HG03108 (cell line): ENCODE results near the gene MSRB3.

Experiments
- ATAC-seq: cut with Tn5 transposase; IDR thresholded peaks from one replicate; pipeline ENCODE4 v1.9.1; 2021; ENCODE audit warnings: moderate library complexity; ENCODE audit not compliant: unreplicated experiment

Gene MSRB3

GRCh38 chr12:65324551-65324950, 46.1 kb downstream of the MSRB3 start:
- no peak for ATAC-seq

- ATAC-seq, result no peak
These were observed 46.7 kb downstream of the MSRB3 start for GRCh38 chr12:65325183-65325582.

- no peak for ATAC-seq
These were observed 48.1 kb downstream of the MSRB3 start for GRCh38 chr12:65326616-65327015.

GRCh38 chr12:65327207-65328076, 49.0 kb downstream of the MSRB3 start:
- no peak for ATAC-seq

GRCh38 chr12:65329721-65330120, 51.2 kb downstream of the MSRB3 start:
- ATAC-seq, result no peak

- no peak for ATAC-seq
These were observed 51.8 kb downstream of the MSRB3 start for GRCh38 chr12:65330331-65330730.

GRCh38 chr12:65331456-65331855, 53.0 kb downstream of the MSRB3 start:
- ATAC-seq, result no peak

- no peak for ATAC-seq
These were observed 55.2 kb downstream of the MSRB3 start for GRCh38 chr12:65333649-65334048.

- no peak for ATAC-seq
These were observed 56.0 kb downstream of the MSRB3 start for GRCh38 chr12:65334521-65334920.

GRCh38 chr12:65335021-65335714, 56.7 kb downstream of the MSRB3 start:
- no peak for ATAC-seq

- no peak for ATAC-seq
These were observed 57.5 kb downstream of the MSRB3 start for GRCh38 chr12:65335981-65336380.

- no peak for ATAC-seq
These were observed 60.7 kb downstream of the MSRB3 start for GRCh38 chr12:65339161-65339560.

GRCh38 chr12:65343230-65343629, 64.7 kb downstream of the MSRB3 start:
- ATAC-seq, result no peak

GRCh38 chr12:65343801-65344200, 65.3 kb downstream of the MSRB3 start:
- ATAC-seq, result no peak

- no peak for ATAC-seq
These were observed 77.0 kb downstream of the MSRB3 start for GRCh38 chr12:65355461-65355860.

GRCh38 chr12:65362234-65363031, 84.0 kb downstream of the MSRB3 start:
- ATAC-seq, result no peak

GRCh38 chr12:65364046-65364445, 85.6 kb downstream of the MSRB3 start:
- no peak for ATAC-seq

GRCh38 chr12:65367396-65367795, 88.9 kb downstream of the MSRB3 start:
- ATAC-seq, result no peak

- no peak for ATAC-seq
These were observed 89.6 kb downstream of the MSRB3 start for GRCh38 chr12:65368055-65368454.

- no peak for ATAC-seq
These were observed 94.1 kb downstream of the MSRB3 start for GRCh38 chr12:65372574-65372973.

- no peak for ATAC-seq
These were observed 105.8 kb downstream of the MSRB3 start for GRCh38 chr12:65384240-65384639.
